Measurements from ENCODE around the gene USP9X. TPM values are rescaled to one million over a fixed set of nuclear protein-coding genes. Genes with fewer than 3 reads are reported as not detected.

USP9X gene
- polyA plus RNA-seq, 1 of the 3 experiments (the other 2 are of a cell fraction) = 13.2 TPM

- Histone ChIP-seq H3K79me2 (ENCODE audit: insufficient read depth) (no peaks in the 10 kb centered on the region; the same call in 1 of the 2 replicates), H3K4me2 (no peak overlapping the region), H3K9me3 (no peaks in the 10 kb centered on the region), H2AFZ (ENCODE audit: low read depth) (no peak overlapping the region), H3K27ac (ENCODE audit: low read depth in 2 of 2, low read length in 1 of 2) (no peak overlapping the region), H3K9me2 (no peaks in the 10 kb centered on the region), H4K20me1 (ENCODE audit: insufficient read depth) (no peaks in the 10 kb centered on the region), H3K9ac (no peak overlapping the region), H3K27me3 (ENCODE audit: insufficient read depth) (no peaks in the 10 kb centered on the region), H3K4me3 (ENCODE audit: low read depth in 2 of 2, low read length in 1 of 2) (no peak overlapping the region), H3K36me3 (replicated peaks in 1 of 2; ENCODE audit: control insufficient read depth in 1 of 2, insufficient read depth in 2 of 2, low read length in 1 of 2) (peaks cover 58 to 71% of the 10 kb centered on the region in 2 experiments), H3K4me1 (ENCODE audit: control insufficient read depth in 1 of 2, insufficient read depth in 2 of 2, low read depth in 1 of 2, low read length in 1 of 2) (no peaks in the 10 kb centered on the region), H3F3A (replicated peaks; ENCODE audit: insufficient read depth) (peaks cover 8% of the 10 kb centered on the region)
- TF ChIP-seq GABPA (IDR thresholded peaks at IDR 0.05; ENCODE audit: low read depth) = no peak
- TF ChIP-seq SIN3A (IDR thresholded peaks at IDR 0.05; ENCODE audit: borderline replicate concordance, low read depth, low read length) = no peak
- TF ChIP-seq RAD21 (IDR thresholded peaks at IDR 0.05; ENCODE audit: low read length) = no peak
- TF ChIP-seq JUND (IDR thresholded peaks at IDR 0.05) = no peak
- TF ChIP-seq RCOR1 (IDR thresholded peaks at IDR 0.05; ENCODE audit: low read length) = no peak
- no peak for TF ChIP-seq RFX5 (IDR thresholded peaks at IDR 0.05; ENCODE audit: low read length)
- TF ChIP-seq TCF12 (IDR thresholded peaks at IDR 0.05) = no peak
- TF ChIP-seq, protein P1, sequence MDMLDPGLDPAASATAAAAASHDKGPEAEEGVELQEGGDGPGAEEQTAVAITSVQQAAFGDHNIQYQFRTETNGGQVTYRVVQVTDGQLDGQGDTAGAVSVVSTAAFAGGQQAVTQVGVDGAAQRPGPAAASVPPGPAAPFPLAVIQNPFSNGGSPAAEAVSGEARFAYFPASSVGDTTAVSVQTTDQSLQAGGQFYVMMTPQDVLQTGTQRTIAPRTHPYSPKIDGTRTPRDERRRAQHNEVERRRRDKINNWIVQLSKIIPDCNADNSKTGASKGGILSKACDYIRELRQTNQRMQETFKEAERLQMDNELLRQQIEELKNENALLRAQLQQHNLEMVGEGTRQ (IDR thresholded peaks at IDR 0.05; ENCODE audit: borderline replicate concordance, low read depth, low read length) = no peak
- TF ChIP-seq RXRA (IDR thresholded peaks at IDR 0.05; ENCODE audit: borderline replicate concordance, low read depth) = no peak
- TF ChIP-seq POLR2AphosphoS5 (IDR thresholded peaks at IDR 0.05; ENCODE audit: low read depth, low read length) = no peak
- TF ChIP-seq TEAD4 (IDR thresholded peaks at IDR 0.05; ENCODE audit: borderline replicate concordance, insufficient read depth) = no peak
- TF ChIP-seq EP300 (IDR thresholded peaks at IDR 0.05; ENCODE audit: borderline replicate concordance in 1 of 2, low read depth in 1 of 2, low read length in 1 of 2) = no peak
- no peak for TF ChIP-seq CHD2 (IDR thresholded peaks at IDR 0.05; ENCODE audit: low read length, partially characterized antibody)
- TF ChIP-seq IRF3 (IDR thresholded peaks at IDR 0.05; ENCODE audit: low read depth, low read length) = no peak
- ChIA-PET POLR2A (no interaction called here), CTCF (interaction anchor here (1.4 kb wide), 1 partner anchor 9 kb away, joined by 5 read pairs; no protein-coding TSS in a partner anchor)
- no peak for DNase-seq
- WGBS (ENCODE audit: low lambda C conversion rate) = 100% methylated on average over 1 of the region's 1 CpG
These were observed 103.9 kb downstream of the USP9X start for GRCh38 chrX:41189156-41189555.

- no peaks in the 10 kb centered on the region for H3K9me2 ChIP-seq
- H3K27me3 ChIP-seq (ENCODE audit: insufficient read depth) = no peaks in the 10 kb centered on the region
- WGBS (ENCODE audit: low lambda C conversion rate) = 99% methylated on average over 3 of the region's 3 CpGs
- H3K9me3 ChIP-seq = no peaks in the 10 kb centered on the region; the same call in 1 of the 2 replicates
- no peak overlapping the region for H3K4me3 ChIP-seq (ENCODE audit: low read depth in 2 of 2, low read length in 1 of 2)
- H3K36me3 ChIP-seq (replicated peaks in 1 of 2; ENCODE audit: control insufficient read depth in 1 of 2, insufficient read depth in 2 of 2, low read length in 1 of 2) = peaks cover 52 to 67% of the 10 kb centered on the region in 2 experiments
- H3K9ac ChIP-seq = no peak overlapping the region
- no peaks in the 10 kb centered on the region for H3K79me2 ChIP-seq (ENCODE audit: insufficient read depth)
- ChIA-PET CTCF (interaction anchor here (0.8 to 5.4 kb wide), 3 partner anchors 12 to 48 kb away, joined by 3 to 49 read pairs (median 3); no protein-coding TSS in a partner anchor), POLR2A (no interaction called here)
- no peak overlapping the region for H3K4me2 ChIP-seq
- TF ChIP-seq, protein P2, sequence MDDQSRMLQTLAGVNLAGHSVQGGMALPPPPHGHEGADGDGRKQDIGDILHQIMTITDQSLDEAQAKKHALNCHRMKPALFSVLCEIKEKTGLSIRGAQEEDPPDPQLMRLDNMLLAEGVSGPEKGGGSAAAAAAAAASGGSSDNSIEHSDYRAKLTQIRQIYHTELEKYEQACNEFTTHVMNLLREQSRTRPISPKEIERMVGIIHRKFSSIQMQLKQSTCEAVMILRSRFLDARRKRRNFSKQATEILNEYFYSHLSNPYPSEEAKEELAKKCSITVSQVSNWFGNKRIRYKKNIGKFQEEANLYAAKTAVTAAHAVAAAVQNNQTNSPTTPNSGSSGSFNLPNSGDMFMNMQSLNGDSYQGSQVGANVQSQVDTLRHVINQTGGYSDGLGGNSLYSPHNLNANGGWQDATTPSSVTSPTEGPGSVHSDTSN (IDR thresholded peaks at IDR 0.05) = no peak
- H3F3A ChIP-seq (replicated peaks; ENCODE audit: insufficient read depth) = peaks cover 7% of the 10 kb centered on the region
- no peaks in the 10 kb centered on the region for H3K4me1 ChIP-seq (ENCODE audit: control insufficient read depth in 1 of 2, insufficient read depth in 2 of 2, low read depth in 1 of 2, low read length in 1 of 2)
- H2AFZ ChIP-seq (ENCODE audit: low read depth) = no peak overlapping the region
- peak overlapping the region in 1 of 2 experiments; percentile 12; a peak in 1 of 4 replicates for H3K27ac ChIP-seq (ENCODE audit: low read depth in 2 of 2, low read length in 1 of 2)
- H4K20me1 ChIP-seq (ENCODE audit: insufficient read depth) = no peaks in the 10 kb centered on the region
- no peak for DNase-seq
These were observed 107.6 kb downstream of the USP9X start for GRCh38 chrX:41192880-41193279.

Data from SK-N-SH (cell line).